HEK293 (cell line): Measurements from ENCODE around the gene SARS1.

ENCODE experiments used
- CTCF ChIA-PET: fragments of 350-600 bp; formaldehyde crosslinking; extraction: SDS; loops from one replicate; lab custom pipeline; 2021; ENCODE audit warnings: antibody characterized with exemption; lab: Yijun Ruan, JAX
- POLR2A ChIA-PET: fragments of 300-600 bp; formaldehyde crosslinking; extraction: SDS; loops from one replicate; lab custom pipeline; 2020; ENCODE audit warnings: antibody characterized with exemption, inconsistent platforms; lab: Yijun Ruan, JAX
- H3K27ac ChIP-seq: fragments of 200-500 bp; sonication (Bioruptor generic); 2 replicates; pipeline ENCODE4 v1.5.1; 2014; ENCODE audit warnings: low read depth, low read length, control low read depth, inconsistent platforms; ENCODE audit errors: extremely low read depth
- H3K36me3 ChIP-seq, 2 experiments: fragments of 200-500 bp in 1 of 2; sonication (Bioruptor generic) in 1 of 2; 1 replicate in 1 of 2; 2 replicates in 1 of 2; pipeline ENCODE4 v1.5.1; 2014 to 2017; ENCODE audit warnings: inconsistent platforms in 2 of 2, low read length in 2 of 2; ENCODE audit not compliant: control insufficient read depth in 2 of 2, insufficient read depth in 1 of 2
- H3K4me1 ChIP-seq: fragments of 200-500 bp; sonication (Bioruptor generic); 2 replicates; pipeline ENCODE4 v1.5.1; 2014; ENCODE audit warnings: mild to moderate bottlenecking, low read length, inconsistent platforms; ENCODE audit not compliant: control insufficient read depth, insufficient read depth
- H3K4me3 ChIP-seq: 2 replicates; pipeline ENCODE4 v1.5.1; 2011; ENCODE audit warnings: low read depth, mild to moderate bottlenecking, control low read depth, low read length, moderate library complexity
- H3K9me3 ChIP-seq: fragments of 200-500 bp; sonication (Bioruptor generic); 2 replicates; pipeline ENCODE4 v1.5.1; 2014; ENCODE audit warnings: low read depth, low read length, inconsistent platforms; ENCODE audit not compliant: control insufficient read depth, insufficient read depth
- GLI4 ChIP-seq: fragments of 450-650 bp; formaldehyde crosslinking; IDR thresholded peaks from 2 replicates; pipeline ENCODE4 v1.5.1; 2016; ENCODE audit warnings: missing biosample characterization, missing genetic modification characterization
- GLIS2 ChIP-seq: fragments of 450-650 bp; formaldehyde crosslinking; IDR thresholded peaks from 2 replicates; pipeline ENCODE4 v1.5.1; 2016; ENCODE audit warnings: missing biosample characterization, missing genetic modification characterization
- PRDM1 ChIP-seq: fragments of 450-650 bp; formaldehyde crosslinking; IDR thresholded peaks from 2 replicates; pipeline ENCODE4; 2016; ENCODE audit warnings: missing biosample characterization, missing genetic modification characterization
- SALL2 ChIP-seq: fragments of 450-650 bp; formaldehyde crosslinking; IDR thresholded peaks from 2 replicates; pipeline ENCODE4 v1.5.0; 2017; ENCODE audit warnings: missing biosample characterization, mild to moderate bottlenecking, missing genetic modification characterization, borderline replicate concordance
- ZNF112 ChIP-seq: fragments of 450-650 bp; formaldehyde crosslinking; IDR thresholded peaks from 2 replicates; pipeline ENCODE4 v1.5.0; 2017; ENCODE audit warnings: missing biosample characterization, missing genetic modification characterization
- ZNF140 ChIP-seq: fragments of 450-650 bp; formaldehyde crosslinking; IDR thresholded peaks from 2 replicates; pipeline ENCODE4 v1.5.1; 2016; ENCODE audit warnings: missing biosample characterization, missing genetic modification characterization
- ZNF174 ChIP-seq: fragments of 450-650 bp; formaldehyde crosslinking; IDR thresholded peaks from 2 replicates; pipeline ENCODE4 v1.5.0; 2017; ENCODE audit warnings: missing biosample characterization, mild to moderate bottlenecking, missing genetic modification characterization
- ZNF214 ChIP-seq: fragments of 450-650 bp; formaldehyde crosslinking; IDR thresholded peaks from 2 replicates; pipeline ENCODE4 v1.5.1; 2017; ENCODE audit warnings: missing biosample characterization, mild to moderate bottlenecking, missing genetic modification characterization, borderline replicate concordance
- ZNF248 ChIP-seq: fragments of 450-650 bp; formaldehyde crosslinking; IDR thresholded peaks from 2 replicates; pipeline ENCODE4 v1.5.1; 2017; ENCODE audit warnings: missing biosample characterization, missing genetic modification characterization
- ZNF510 ChIP-seq: fragments of 450-650 bp; formaldehyde crosslinking; IDR thresholded peaks from 2 replicates; pipeline ENCODE4 v1.5.1; 2018; ENCODE audit warnings: mild to moderate bottlenecking, missing genetic modification characterization, missing biosample characterization; ENCODE audit not compliant: insufficient replicate concordance
- ZNF707 ChIP-seq: fragments of 450-650 bp; formaldehyde crosslinking; IDR thresholded peaks from 2 replicates; pipeline ENCODE4 v1.5.1; 2016; ENCODE audit warnings: missing biosample characterization, missing genetic modification characterization
- TF ChIP-seq, protein P1 (sequence below): fragments of 450-650 bp; formaldehyde crosslinking; IDR thresholded peaks from 2 replicates; pipeline ENCODE4 v1.5.1; 2017; ENCODE audit warnings: missing biosample characterization, missing genetic modification characterization
- TF ChIP-seq, protein P2 (sequence below): fragments of 450-650 bp; IDR thresholded peaks from 2 replicates; pipeline ENCODE4 v1.5.1; 2018; ENCODE audit warnings: missing biosample characterization, missing genetic modification characterization
- TF ChIP-seq, protein P3 (sequence below): fragments of 450-650 bp; formaldehyde crosslinking; IDR thresholded peaks from 2 replicates; pipeline ENCODE4 v1.5.1; 2017; ENCODE audit warnings: missing biosample characterization, missing genetic modification characterization
- TF ChIP-seq, protein P4 (sequence below): fragments of 450-650 bp; formaldehyde crosslinking; IDR thresholded peaks from 2 replicates; pipeline ENCODE4 v1.5.1; 2017; ENCODE audit warnings: missing biosample characterization, missing genetic modification characterization
- TF ChIP-seq, protein P5 (sequence below): fragments of 450-650 bp; formaldehyde crosslinking; IDR thresholded peaks from 2 replicates; pipeline ENCODE4 v1.5.1; 2016; ENCODE audit warnings: missing biosample characterization, missing genetic modification characterization

The SARS1 gene

DNA sequence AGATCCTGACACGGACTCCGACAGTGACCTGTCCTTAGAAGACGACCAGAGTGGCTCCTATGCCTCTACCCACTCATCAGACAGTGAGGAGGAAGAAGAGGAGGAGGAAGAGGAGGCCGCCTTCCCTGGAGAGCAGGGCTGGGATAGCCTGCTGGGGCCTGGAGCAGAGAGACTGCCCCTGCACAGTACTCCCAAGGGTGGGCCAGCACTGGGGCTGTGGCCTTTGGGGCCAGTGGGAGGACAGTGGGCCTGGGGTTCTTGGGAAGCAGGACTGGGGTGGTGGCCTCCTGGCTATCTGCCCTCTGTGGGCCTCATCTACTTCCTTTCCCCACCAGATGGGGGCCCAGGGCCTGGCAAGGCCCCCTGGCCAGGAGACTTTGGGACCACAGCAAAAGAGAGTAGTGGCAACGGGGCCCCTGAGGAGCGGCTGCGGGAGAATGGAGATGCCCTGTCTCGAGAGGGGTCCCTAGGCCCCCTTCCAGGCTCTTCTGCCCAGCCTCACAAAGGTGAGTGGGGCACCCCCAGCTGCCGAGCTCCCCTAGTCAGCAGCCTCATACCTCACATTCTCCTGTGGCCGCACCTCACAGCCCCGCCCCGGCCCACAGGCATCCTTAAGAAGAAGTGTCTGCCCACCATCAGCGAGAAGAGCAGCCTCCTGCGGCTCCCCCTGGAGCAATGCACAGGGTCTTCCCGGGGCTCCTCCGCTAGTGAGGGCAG lies 59.3 kb downstream of the SARS1 start:
- TF ChIP-seq ZNF248 (tag by site-specific recombination) = no peak
- TF ChIP-seq, protein P1, sequence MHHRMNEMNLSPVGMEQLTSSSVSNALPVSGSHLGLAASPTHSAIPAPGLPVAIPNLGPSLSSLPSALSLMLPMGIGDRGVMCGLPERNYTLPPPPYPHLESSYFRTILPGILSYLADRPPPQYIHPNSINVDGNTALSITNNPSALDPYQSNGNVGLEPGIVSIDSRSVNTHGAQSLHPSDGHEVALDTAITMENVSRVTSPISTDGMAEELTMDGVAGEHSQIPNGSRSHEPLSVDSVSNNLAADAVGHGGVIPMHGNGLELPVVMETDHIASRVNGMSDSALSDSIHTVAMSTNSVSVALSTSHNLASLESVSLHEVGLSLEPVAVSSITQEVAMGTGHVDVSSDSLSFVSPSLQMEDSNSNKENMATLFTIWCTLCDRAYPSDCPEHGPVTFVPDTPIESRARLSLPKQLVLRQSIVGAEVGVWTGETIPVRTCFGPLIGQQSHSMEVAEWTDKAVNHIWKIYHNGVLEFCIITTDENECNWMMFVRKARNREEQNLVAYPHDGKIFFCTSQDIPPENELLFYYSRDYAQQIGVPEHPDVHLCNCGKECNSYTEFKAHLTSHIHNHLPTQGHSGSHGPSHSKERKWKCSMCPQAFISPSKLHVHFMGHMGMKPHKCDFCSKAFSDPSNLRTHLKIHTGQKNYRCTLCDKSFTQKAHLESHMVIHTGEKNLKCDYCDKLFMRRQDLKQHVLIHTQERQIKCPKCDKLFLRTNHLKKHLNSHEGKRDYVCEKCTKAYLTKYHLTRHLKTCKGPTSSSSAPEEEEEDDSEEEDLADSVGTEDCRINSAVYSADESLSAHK (tag by site-specific recombination) = no peak
- no peak for TF ChIP-seq ZNF214
- TF ChIP-seq ZNF510 (tag by site-specific recombination) = no peak
- no peak for TF ChIP-seq ZNF707
- peak; percentile 28; the same call in 1 of the 2 replicates for TF ChIP-seq GLIS2 (tag by site-specific recombination)
- TF ChIP-seq, protein P2, sequence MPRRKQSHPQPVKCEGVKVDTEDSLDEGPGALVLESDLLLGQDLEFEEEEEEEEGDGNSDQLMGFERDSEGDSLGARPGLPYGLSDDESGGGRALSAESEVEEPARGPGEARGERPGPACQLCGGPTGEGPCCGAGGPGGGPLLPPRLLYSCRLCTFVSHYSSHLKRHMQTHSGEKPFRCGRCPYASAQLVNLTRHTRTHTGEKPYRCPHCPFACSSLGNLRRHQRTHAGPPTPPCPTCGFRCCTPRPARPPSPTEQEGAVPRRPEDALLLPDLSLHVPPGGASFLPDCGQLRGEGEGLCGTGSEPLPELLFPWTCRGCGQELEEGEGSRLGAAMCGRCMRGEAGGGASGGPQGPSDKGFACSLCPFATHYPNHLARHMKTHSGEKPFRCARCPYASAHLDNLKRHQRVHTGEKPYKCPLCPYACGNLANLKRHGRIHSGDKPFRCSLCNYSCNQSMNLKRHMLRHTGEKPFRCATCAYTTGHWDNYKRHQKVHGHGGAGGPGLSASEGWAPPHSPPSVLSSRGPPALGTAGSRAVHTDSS (tag by site-specific recombination) = peak; percentile 76
- no peak for TF ChIP-seq ZNF112 (tag by site-specific recombination)
- no peak for TF ChIP-seq ZNF140
- TF ChIP-seq ZNF174 (tag by site-specific recombination) = no peak
- TF ChIP-seq GLI4 (tag by site-specific recombination) = no peak
- TF ChIP-seq, protein P3, sequence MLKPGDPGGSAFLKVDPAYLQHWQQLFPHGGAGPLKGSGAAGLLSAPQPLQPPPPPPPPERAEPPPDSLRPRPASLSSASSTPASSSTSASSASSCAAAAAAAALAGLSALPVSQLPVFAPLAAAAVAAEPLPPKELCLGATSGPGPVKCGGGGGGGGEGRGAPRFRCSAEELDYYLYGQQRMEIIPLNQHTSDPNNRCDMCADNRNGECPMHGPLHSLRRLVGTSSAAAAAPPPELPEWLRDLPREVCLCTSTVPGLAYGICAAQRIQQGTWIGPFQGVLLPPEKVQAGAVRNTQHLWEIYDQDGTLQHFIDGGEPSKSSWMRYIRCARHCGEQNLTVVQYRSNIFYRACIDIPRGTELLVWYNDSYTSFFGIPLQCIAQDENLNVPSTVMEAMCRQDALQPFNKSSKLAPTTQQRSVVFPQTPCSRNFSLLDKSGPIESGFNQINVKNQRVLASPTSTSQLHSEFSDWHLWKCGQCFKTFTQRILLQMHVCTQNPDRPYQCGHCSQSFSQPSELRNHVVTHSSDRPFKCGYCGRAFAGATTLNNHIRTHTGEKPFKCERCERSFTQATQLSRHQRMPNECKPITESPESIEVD = no peak
- TF ChIP-seq, protein P4, sequence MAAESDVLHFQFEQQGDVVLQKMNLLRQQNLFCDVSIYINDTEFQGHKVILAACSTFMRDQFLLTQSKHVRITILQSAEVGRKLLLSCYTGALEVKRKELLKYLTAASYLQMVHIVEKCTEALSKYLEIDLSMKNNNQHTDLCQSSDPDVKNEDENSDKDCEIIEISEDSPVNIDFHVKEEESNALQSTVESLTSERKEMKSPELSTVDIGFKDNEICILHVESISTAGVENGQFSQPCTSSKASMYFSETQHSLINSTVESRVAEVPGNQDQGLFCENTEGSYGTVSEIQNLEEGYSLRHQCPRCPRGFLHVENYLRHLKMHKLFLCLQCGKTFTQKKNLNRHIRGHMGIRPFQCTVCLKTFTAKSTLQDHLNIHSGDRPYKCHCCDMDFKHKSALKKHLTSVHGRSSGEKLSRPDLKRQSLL (tag by site-specific recombination) = no peak
- no peak overlapping the region for H3K27ac ChIP-seq

DNA sequence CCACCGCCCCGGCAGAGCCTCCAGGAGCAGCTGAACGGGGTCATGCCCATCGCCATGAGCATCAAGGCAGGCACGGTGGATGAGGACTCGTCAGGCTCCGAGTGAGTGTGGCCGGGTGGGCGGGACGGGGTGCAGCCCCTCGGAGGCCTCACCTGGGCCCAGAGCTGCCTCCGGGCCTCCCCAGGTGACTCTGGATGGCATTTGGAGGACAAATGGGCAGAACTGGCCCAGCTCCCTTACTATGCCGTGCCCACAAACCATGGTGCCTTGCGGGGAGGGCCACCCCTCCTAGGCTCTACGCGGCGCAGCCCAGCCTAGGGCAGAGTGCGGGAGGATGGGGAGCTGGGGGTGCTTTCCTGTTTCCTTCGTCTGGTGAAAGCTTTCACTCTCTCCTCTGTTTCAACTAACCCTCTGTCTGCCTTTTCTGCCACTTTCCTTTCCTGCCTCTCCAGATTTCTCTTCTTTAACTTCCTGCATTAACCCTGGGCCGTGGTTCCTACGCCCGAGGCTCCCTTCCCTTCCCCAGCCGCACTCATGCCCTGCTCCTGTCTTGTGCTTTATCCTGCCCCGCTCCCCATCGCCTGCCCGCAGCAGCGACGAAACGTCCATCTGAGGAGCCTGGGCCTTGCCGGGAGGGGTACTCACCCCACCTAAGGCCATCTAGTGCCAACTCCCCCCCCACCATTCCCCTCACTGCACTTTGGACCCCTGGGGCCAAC lies 60.0 kb downstream of the SARS1 start:
- POLR2A ChIA-PET = no interaction called here
- no peaks in the 10 kb centered on the region for H3K9me3 ChIP-seq
- H3K4me1 ChIP-seq = peaks cover 7% of the 10 kb centered on the region
- H3K27ac ChIP-seq = no peak overlapping the region
- TF ChIP-seq, protein P5, sequence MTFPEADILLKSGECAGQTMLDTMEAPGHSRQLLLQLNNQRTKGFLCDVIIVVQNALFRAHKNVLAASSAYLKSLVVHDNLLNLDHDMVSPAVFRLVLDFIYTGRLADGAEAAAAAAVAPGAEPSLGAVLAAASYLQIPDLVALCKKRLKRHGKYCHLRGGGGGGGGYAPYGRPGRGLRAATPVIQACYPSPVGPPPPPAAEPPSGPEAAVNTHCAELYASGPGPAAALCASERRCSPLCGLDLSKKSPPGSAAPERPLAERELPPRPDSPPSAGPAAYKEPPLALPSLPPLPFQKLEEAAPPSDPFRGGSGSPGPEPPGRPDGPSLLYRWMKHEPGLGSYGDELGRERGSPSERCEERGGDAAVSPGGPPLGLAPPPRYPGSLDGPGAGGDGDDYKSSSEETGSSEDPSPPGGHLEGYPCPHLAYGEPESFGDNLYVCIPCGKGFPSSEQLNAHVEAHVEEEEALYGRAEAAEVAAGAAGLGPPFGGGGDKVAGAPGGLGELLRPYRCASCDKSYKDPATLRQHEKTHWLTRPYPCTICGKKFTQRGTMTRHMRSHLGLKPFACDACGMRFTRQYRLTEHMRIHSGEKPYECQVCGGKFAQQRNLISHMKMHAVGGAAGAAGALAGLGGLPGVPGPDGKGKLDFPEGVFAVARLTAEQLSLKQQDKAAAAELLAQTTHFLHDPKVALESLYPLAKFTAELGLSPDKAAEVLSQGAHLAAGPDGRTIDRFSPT (tag by site-specific recombination) = no peak
- TF ChIP-seq PRDM1 (tag by site-specific recombination) (peak; percentile 97), SALL2 (tag by site-specific recombination) (no peak)
- no peak overlapping the region for H3K4me3 ChIP-seq
- peaks cover 2 to 63% of the 10 kb centered on the region in 2 experiments; a peak in 2 of 3 replicates for H3K36me3 ChIP-seq
- CTCF ChIA-PET = interaction anchor here (1.8 kb wide), 1 partner anchor 125 kb away, joined by 9 read pairs; the partner anchor contains the start of gene SORT1

More for the DNA sequence above, 59.3 kb downstream of the SARS1 start:
- ChIA-PET POLR2A (no interaction called here), CTCF (interaction anchor here (1.4 to 1.8 kb wide), 2 partner anchors 9 to 125 kb away, joined by 7 to 9 read pairs; partner anchors contain the start of gene SORT1)
- peaks cover 7% of the 10 kb centered on the region for H3K4me1 ChIP-seq
- H3K36me3 ChIP-seq = peaks cover 0 to 63% of the 10 kb centered on the region in 2 experiments; a peak in 1 of 3 replicates
- H3K4me3 ChIP-seq = no peak overlapping the region
- H3K9me3 ChIP-seq = no peaks in the 10 kb centered on the region
